HG03045 (cell line): ENCODE results near the gene UMAD1.

ENCODE experiments used
- ATAC-seq: cut with Tn5 transposase; IDR thresholded peaks from one replicate; pipeline ENCODE4 v1.9.1; 2021; ENCODE audit warnings: mild to moderate bottlenecking, moderate library complexity; ENCODE audit not compliant: unreplicated experiment

Gene UMAD1

DNA sequence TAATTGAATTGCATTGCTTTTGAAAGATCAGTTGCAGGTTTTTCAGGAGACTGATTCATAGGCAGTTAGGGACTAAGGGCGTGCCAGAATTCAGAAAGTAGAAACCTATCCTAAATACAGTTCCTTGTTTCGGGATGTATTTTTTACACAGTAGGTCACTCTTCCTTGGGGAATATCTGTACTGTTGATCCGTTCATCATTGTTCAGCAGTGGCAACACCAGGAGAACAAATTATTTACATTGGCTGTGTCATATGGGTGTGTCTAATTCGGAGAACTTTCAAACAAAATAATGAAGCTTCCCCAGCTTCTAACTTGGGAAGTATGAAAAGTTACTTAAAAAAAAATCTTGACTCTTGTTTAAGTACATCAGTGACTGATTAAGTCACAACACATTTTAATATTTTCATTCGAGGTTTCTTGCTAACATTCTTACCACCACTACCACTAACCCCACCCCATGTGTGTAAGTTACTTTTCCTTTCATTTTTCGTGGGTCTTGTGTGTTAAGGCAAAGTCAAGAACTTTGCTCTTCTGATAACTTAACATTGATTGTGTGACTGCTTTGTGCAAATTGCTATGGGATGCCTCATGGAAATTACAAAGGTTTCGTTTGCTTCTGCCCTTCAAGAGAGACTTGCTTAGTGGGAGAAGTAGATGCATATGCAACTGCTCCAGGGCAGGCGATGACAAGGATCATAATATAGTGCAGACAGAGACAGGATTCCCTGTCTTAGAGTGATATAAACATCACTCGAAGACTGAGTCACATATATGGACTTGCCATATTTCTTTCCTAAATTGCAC is 121.6 kb downstream of the UMAD1 start:
- ATAC-seq: peak; percentile 73

DNA sequence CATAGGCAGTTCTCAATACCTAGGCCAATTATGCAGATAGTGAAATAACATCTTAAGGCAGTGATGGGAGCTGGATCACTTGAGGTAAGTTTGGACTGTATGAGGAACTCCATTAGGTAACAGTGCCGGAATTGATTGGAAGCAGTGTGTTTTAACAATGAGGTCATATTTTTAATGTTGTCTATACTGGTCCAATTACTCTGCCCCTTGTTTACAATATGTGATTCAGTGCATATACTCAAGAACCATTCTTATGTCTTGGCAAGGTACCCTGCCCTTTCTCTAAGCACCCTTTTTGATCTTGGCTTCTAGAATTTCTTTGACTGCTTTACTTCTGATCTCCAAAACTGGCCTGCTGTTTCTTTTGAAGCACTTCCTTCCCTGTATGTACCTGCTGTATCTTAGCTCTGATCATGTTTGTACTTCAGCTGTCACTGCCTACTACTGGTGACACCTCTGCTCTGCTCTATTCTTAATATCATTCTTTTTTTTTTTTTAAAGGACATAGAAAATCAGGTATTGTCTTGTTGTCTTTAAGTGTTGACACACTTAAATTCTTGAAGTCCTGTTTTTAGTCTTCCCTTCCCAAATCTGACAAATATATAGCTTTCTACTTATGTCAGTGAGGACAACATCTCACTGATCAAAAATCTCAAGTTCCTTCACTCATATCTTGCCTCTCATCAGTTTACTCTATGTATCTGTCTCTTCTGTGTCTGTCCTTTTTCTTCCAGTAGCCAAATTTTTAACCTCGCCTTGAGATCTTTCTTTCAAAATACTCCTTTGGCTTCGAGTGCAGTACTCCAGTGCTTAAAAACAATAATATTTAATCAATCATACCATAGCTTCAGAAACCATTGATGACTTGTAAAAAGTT is 124.2 kb downstream of the UMAD1 start:
- ATAC-seq: no peak

DNA sequence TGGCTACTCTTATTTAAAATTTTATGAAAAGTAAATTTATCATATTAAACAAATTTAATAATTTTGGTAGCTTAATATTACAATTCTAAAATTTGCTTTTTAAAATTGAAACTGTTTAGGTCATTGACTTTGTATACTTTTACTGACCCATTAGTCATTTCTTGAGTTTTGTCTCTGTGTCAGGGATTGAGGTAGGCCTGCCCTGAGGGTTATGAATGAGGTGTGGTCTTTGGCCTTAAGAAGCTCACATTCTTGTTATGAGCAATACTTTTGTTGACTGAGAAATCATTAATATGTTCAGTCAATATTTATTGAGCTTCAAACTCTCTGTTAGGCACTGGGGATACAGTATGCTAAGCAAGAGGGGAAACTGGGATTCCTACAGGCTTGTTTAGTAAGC is 124.9 kb downstream of the UMAD1 start:
- peak; percentile 59 for ATAC-seq

DNA sequence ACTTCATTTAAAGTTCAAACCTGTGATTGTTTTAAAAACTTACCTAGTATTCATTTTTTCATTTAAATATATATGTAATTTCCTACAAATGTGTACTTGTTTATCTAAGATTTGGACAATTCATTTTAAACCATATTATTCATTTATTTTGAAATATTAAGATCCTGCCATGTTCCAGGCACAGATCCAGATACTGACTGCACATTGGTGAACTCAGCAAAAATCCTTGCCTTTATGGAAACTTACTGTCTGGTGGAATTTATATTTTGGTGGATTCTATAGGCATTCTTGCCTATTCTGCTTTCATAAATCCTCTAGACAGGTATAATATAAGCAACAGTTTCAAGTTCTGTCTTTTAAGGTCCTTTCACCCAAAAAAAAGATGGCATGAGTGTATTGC is 126.1 kb downstream of the UMAD1 start:
- ATAC-seq: no peak

DNA sequence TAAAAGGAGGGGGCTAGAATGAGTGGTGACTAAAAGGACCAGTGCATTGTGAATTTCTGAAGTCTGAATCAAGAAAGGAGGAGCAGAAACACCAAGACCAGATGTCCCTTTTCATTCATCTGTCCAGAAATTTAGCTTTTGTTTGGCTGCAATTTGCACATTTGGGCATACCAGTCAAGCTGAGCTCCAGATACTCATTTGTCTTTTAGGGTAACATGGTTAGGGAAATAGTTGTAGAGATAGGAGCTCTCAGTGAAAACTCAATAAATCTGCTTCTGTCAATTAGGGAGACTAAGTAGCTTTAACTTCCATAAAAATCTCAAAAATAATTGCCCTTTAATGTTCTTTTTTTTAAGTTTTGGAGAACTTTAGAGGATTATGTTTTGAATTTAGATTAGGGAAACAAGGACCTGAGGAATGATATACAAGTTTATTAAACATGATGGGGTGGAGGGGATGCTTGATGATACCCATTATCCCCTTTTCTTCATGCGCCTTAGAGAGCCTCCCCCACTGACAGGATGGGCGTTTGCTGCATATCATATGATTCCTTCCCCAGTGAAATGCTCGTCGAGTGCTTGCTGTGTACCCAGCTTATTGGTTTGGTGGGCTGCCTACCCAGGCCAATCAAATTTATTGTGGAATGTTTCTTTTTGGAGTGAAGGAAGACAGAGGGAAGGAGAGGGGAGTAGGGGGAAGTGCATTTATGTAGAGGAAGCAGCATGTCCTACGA is 128.6 kb downstream of the UMAD1 start:
- ATAC-seq: no peak

DNA sequence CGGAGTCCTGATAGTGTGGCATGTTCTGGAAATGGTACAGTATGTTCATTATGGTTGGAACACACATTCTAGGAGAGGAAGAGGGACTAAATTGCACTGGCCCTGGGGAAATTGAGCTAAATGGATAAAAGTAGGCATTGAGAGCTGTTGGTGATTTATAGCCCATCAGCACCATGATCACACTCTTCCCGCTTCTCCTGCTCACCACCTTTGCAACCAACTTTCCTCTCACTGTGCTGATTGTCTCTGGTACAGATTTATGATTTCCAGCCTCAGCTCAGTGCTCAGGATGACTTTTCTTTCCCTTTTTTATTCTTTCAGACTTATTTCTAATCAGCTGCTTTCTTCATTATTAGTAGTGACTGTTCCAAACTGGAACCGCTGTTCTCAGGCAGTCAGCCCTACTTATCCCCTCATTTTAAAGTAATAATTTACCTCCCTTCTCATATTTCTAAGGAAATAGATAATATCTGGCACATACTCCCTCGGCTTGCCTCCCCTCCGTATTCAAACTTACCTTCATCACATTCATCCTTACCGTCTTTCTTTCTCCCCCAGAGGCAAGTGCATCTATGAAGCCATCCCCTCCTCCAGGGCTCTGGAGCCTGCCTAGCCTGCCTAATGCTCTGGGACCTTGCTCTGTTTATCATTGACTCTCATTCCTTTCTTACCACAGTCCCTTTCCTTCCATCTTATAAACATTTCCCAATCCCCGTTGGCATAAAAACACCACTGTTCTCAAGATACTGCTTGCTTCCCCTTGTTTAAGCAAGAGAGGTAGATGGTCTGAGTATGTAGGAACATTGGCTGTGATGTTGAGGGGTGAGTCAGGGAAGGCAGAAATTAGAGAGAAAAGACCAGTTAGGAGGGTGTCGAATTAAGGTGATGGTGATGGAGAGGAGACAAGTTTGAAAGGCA is 129.4 kb downstream of the UMAD1 start:
- no peak for ATAC-seq

DNA sequence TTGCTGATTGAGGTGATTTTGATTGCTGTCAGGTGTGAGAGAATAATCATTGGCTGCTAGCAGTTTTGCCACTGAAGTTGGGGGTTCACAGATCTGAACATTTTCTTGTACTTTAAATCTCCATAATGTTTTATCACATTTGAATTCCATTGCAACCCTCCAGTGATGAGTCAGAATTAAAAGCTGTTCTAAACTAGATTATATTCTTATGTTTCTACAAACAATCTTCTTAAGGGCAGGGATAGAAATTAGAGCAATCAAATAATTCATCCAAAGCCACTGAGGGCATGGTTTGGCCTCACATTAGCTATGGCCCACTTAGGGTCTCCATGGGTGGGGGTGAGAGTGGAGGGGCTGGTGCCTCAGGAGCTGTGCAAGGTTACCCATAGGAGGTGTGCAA is 130.9 kb downstream of the UMAD1 start:
- ATAC-seq: no peak

DNA sequence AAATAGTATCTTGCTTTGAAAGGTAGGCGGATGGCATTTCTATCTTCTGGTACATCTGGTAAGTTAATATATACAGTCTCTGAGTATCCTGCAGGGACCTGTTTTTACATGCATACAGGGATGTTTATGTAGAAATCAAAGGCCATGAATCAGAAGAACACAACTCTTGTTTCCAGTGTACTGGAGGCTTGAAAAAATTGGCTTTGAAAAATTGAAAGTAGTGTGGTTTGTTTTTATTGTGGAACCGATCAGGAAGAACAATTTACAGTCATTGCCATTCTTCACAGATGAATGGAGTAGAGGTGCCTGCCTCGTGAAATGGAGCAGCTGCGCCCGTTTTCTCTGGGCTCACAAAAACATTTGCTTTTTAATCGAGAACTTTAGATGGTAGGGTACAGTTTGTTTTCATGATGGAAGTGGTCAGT is 131.9 kb downstream of the UMAD1 start:
- peak; percentile 47 for ATAC-seq

DNA sequence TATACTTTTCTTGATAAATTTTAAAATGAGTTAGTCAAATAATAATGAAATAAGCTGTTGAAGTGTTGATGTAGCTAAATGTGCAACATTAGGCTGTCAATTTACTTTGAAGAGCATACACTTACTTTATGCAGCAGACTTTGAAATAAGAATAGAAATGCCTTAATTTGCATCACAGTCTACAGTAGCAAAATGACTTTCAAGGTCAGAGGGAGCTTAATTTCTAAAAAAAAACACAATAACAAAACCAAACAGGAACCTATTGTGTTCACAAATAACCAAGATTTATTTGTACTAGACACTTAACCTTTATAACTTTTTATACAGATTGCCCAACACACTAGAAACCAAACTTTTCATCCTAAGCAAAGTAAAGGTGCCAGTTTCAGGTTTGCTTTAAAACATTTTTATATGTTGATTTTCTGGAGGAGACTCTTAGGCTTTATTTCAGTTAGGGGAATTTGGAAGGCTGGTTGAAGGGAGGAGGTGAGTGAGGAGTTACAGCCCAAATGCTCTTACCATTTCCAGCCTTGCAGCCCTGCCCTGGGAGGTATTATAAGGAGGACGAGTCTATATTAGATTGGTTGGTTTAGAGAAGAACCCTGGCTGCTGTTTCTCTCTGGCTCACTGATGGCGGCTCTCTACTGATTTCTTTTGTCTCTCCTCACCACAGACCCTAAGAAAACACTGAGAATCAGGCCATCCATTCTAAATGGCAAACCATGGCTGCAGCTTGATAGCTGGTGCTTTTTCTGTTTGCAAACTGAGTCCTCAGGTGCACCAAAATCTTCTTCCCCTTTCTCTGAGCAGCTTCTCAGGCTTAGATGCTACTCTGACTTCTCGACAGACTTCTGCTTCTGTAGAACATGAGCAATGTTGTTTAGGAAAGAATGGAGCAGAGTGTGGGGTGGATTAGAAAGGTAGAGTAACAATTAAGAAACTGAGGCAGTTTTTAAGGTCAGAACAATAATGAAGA is 133.1 kb downstream of the UMAD1 start:
- ATAC-seq: no peak

DNA sequence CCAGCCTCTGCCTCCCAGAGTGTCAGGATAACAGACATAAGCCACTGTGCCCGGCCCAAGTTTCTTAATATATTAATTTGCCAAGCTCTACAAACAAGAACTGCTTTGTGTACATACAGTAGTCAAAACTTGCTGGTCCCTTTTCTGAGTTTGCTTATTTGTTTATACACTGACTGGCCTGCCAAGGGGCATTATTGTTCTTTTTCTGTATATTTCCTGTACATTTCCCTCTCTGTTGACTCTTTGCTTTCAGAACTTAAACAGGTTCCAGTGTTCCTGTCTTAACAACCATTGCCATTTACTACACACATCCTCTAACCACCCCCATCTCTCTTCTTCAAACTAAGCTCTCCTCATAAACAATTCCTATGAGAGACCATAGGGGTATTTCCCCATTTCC is 139.3 kb downstream of the UMAD1 start:
- no peak for ATAC-seq

DNA sequence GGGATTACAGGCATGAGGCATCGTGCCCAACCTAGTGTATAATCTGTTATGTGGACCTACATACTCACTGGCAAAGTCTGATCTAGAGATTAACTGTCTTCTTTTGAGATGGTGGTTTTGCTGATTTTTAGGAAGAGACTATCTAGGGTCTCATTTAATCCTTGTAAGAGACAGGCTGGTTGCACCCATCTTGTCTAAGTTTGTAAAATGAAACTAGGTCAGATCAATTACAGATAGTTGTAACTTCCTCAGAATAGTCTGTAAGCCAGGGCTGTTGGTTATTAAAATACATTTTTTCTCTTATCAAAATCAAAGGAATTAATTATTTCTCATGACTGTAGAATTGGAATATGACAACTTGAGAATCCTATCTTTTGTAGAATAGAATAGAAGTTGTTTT is 142.4 kb downstream of the UMAD1 start:
- ATAC-seq: no peak

DNA sequence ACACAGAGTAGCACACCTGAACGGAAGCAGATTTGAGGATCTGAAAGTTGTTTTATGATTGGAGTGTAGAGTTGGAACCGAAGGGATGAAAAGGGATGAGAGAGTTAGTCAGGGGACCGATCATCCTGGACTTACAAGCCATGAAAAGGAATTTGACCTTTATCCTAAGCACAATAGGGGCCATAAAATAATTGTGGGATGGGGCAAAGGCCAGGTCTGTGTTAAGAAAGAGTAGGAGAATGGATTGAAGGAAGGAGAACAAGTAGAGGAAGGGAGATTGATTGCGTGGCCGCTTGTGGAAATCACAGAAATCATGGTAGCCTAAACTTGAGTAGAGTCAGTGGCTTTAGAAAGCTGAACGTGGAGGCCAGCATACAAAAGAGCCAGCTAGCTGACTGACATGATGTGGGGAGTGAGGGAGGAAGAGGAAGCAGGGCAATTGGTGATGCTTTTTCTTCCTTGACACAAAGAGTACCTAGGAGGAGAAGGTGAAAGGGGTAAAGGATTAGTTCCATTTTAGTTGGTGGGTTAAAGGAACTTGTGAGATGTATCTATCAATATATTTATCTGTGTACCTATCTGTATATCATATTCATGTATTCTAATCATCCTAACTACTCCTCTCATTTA is 144.9 kb downstream of the UMAD1 start:
- no peak for ATAC-seq

DNA sequence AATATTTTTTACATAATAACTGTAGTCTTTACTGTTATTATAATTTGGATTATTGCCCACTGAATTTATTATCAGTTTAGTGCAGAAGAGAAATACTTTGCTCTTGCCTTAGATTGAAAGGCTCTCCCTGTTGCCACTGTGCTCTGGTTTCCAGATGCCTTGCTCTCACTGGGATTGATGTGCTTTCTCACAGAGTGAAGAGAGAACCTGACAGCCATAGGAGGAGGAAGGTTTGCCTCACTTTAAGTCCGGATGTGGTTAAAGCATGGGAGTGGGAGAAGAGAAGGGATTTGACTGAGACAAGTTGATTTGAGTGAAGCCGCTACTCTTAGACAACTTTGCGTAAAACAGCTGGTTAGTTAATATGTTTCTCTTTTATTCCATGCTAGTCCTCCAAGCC is 146.0 kb downstream of the UMAD1 start:
- ATAC-seq: no peak

DNA sequence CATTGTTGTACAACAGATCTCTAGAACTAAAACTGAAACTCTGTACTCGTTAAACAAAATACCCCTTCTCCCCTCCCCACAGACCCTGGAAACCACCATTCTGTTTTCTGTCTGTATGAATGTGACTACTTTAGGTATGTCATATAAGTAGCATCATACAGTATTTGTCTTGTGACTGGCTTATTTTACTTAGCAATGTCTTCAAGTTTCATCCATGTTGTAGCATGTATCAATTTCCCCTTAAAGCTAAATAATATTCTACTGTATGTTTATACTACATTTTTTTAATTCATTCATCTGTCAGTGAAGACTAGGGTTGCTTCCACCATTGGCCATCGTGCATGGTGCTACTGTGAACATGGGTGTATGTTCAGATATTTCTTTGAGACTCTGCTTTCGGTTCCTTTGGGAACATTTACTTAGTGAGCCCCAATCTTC is 149.0 kb downstream of the UMAD1 start:
- peak; percentile 85 for ATAC-seq

DNA sequence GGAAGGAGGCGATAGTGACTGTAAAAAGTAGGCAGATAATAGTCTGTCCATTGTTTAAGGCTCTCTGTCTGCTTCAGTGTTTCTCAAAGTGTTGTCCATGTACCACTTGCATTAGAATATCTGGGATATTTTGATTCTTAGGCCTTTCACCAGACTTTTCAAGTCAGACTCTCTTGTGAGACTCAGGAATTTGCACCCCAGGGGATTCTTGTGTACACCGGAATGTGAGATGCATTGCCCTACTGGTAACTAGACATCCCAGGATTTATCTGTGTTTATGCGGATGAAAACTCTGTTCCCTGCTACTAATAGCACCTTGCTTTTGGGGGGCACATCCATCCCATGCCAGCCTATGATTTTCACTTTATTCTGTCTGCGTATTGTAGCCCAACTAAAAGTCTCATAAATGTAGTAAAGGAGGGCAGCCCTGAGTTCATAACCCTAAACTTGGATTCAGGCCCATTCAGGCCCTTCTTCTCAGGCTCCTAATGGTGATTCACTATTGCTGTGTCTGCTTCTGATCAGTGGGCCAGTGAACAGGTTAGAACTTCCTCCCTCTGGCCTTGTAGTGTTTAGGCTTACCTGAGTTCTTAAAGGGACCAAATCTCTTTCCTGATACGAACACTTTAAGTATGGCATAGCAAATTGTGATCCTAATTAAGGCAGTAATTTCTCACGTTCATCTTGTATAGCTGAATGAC is 149.6 kb downstream of the UMAD1 start:
- ATAC-seq: no peak

DNA sequence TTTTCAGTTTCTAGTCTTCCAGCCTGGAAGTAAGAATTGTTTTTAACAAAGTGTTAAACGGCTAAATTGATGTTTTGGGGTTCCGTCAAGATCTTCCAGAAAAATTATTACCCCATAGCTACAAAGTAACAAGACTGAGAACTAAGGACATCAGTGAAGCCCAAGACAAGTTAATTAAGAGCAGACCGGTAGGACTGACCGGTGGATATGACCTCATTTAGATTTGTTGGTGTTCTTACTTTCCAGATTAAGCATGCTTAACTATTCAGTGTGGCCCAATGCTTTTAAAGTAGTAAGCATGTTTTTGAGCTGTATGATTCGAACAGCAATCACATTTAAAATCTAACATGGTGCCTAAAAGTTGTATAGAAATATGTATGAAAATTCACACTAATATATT is 151.0 kb downstream of the UMAD1 start:
- no peak for ATAC-seq

DNA sequence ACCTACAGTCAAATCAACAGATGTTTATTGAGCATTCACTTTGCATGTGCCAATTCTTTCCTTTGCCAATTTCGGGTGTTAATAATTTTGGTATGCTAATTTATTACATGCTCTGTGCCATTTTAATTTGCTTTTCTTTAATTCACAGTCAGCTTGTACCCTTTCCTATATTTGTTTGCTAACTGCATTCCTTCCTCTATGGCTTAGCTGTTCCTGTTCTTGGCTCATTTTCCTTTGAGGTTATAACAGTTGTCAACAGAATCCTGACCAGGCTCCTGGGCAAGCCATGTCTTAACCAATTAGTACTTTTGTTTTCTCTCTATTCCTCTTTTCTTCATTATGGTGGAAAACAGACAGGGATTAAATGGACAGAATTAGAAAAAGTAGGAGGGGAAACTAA is 151.5 kb downstream of the UMAD1 start:
- ATAC-seq: no peak

DNA sequence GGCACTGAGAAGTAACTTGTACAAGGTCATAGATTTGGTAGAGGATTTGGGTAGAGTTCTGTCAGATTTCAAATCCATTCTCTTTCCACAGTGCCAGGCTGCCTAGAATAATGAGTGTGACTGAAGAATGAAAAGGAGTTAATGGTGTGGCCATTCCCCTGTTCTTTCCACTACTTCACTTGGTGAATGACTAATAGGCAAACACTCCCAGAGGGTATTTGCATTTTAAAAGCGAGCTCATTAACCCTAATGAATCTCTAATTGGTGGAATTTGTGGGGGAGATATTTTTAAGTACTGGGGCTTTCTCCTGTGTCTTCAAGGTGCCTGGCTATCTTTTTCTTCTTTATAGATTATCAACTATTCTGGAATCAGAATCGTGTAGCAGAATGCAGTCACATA is 152.7 kb downstream of the UMAD1 start:
- ATAC-seq: no peak
